T-helper 1 cell (primary cell): ENCODE results near the gene SLC12A2.

ENCODE experiments used
- DNase-seq, 5 donors: peaks; one replicate each; pipeline ENCODE4 v3.0.0-alpha.2; 2012 to 2020
- total RNA-seq, 4 donors: gene quantifications; one replicate each; lab custom pipeline; 2026; lab: John Stamatoyannopoulos, UW

The SLC12A2 gene
- 27.3 to 42.2 (median 34.9) reads per million in 4 donors for total RNA-seq

GRCh38 chr5:128083033-128083810, at the start of gene SLC12A2:
TSS of gene SLC12A2 (plus strand) at chr5:128083766. CDS start at chr5:128083955, 189 bp downstream.
- DNase-seq = peak; percentile 85 to 94 (median 89)

- DNase-seq = no peak
Observed at GRCh38 chr5:128035689-128036088, 47.9 kb upstream of the SLC12A2 start.

GRCh38 chr5:128036950-128037349, 46.6 kb upstream of the SLC12A2 start:
- no peak for DNase-seq

GRCh38 chr5:128038643-128039042, 44.9 kb upstream of the SLC12A2 start:
- DNase-seq = no peak

- DNase-seq = no peak
Observed at GRCh38 chr5:128040927-128041326, 42.6 kb upstream of the SLC12A2 start.

- DNase-seq = no peak
Observed at GRCh38 chr5:128052780-128053179, 30.8 kb upstream of the SLC12A2 start.

GRCh38 chr5:128053291-128053954, 30.1 kb upstream of the SLC12A2 start:
- DNase-seq = no peak

GRCh38 chr5:128060644-128061385, 22.8 kb upstream of the SLC12A2 start:
- no peak for DNase-seq

- DNase-seq = no peak
Observed at GRCh38 chr5:128062172-128062746, 21.3 kb upstream of the SLC12A2 start.

GRCh38 chr5:128074171-128074570, 9.4 kb upstream of the SLC12A2 start:
- DNase-seq = no peak

GRCh38 chr5:128074953-128075352, 8.6 kb upstream of the SLC12A2 start:
- DNase-seq = no peak

- DNase-seq = no peak
Observed at GRCh38 chr5:128077526-128077925, 6.0 kb upstream of the SLC12A2 start.

- no peak for DNase-seq
Observed at GRCh38 chr5:128081111-128081851, 2.3 kb upstream of the SLC12A2 start.

GRCh38 chr5:128082551-128083032, 974 bp upstream of the SLC12A2 start:
- DNase-seq = no peak

GRCh38 chr5:128083811-128084227, 253 bp downstream of the SLC12A2 start:
- no peak for DNase-seq

GRCh38 chr5:128084228-128085167, 932 bp downstream of the SLC12A2 start:
- peak; percentile 10 to 50 (median 37) for DNase-seq

- no peak for DNase-seq
Observed at GRCh38 chr5:128085413-128085812, 1.8 kb downstream of the SLC12A2 start.

GRCh38 chr5:128091579-128091978, 8.0 kb downstream of the SLC12A2 start:
- DNase-seq = no peak

GRCh38 chr5:128092144-128092543, 8.6 kb downstream of the SLC12A2 start:
- no peak for DNase-seq

- DNase-seq = no peak
Observed at GRCh38 chr5:128093368-128093767, 9.8 kb downstream of the SLC12A2 start.

- DNase-seq = no peak
Observed at GRCh38 chr5:128097224-128097623, 13.7 kb downstream of the SLC12A2 start.
